IPS-18c (cell line): ENCODE measurements around the gene SUMO2.
A peak's percentile ranks its signal among the peaks of the same experiment; 100 is the strongest.
"Not testable (repeated sequence)": the region's sequence is repeated elsewhere in the genome, so short reads cannot be mapped to it uniquely, and the experiment has no call there.

Source experiments
- H3K4me3 ChIP-seq: 2 replicates; pipeline ENCODE4 v1.7.0; 2013; ENCODE audit warnings: low read depth, mild to moderate bottlenecking, low read length, moderate library complexity; ENCODE audit not compliant: insufficient read depth
- H3K9me3 ChIP-seq: one replicate; pipeline ENCODE4 v1.6.1; 2013; ENCODE audit warnings: mild to moderate bottlenecking, low read length, moderate library complexity; ENCODE audit not compliant: control insufficient read depth, insufficient read depth

The SUMO2 gene

GRCh38 chr17:75182569-75183436 lies at the start of gene SUMO2:
SUMO2 (minus strand) TSS chr17:75182959; CDS start chr17:75182834, 125 bp downstream.
- Histone ChIP-seq H3K4me3 (peak within 1 kb of the TSS; percentile 96), H3K9me3 (no peaks in the 10 kb centered on the region)

DNA sequence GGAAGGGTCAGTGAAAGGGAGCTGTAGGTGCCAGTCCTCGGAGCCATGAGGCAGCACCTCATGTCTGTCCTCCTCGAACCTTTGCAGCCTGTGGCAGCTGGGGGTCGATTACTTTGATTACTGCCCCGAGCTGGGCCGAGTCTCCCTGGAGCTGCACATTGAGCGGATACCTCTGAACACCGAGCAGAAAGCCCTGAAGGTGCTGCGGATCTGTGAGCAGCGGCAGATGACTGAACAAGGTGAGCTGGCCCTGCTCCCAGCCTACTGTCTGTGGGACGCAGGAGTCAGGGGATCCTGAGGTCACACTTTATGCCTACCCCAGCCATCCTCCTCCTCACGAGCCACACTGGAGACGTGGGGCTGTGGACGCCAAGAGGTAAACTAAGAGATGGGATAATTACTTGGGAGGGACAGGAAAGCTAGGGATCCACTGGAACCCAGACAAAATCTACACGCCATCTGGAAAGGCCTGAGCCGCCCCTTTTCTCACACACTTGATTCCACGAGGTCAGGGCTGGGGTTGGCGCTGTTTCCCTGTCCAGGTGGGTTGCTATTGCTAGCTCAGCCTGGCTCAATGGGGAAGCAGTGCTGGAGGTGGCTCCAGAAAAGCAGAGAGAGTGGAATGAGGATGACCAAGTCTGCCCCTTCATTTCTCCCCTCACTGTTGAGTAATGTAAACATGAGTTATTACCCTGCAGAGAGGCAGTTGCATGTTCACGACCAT lies 49.1 kb upstream of the SUMO2 start:
- Histone ChIP-seq H3K9me3 (no peaks in the 10 kb centered on the region), H3K4me3 (no peak overlapping the region)

- Histone ChIP-seq H3K9me3 (no peaks in the 10 kb centered on the region), H3K4me3 (no peak overlapping the region)
Measured at GRCh38 chr17:75231071-75231470, 48.3 kb upstream of the SUMO2 start.

DNA sequence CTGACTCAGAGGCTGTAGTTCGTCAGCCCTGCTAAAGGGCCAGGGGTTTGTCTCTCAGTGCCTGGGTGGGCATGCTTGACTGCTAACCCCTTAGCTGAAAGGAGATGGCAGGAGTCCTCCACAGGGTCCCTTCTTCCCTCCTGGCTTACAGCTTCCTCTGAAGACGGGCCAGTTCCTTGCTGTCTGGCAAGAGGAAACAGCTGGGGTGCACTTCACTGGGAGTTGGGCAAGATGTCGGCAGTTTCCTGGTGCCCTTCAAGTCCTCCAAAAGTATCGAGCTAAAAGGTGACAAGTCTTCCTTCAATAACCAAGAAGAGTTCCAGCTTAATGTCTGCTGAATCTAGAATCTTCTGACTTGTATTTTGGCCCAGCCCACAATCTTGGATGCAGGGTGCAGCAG lies 46.1 kb upstream of the SUMO2 start:
- Histone ChIP-seq H3K9me3 (no peaks in the 10 kb centered on the region), H3K4me3 (no peak overlapping the region)

DNA sequence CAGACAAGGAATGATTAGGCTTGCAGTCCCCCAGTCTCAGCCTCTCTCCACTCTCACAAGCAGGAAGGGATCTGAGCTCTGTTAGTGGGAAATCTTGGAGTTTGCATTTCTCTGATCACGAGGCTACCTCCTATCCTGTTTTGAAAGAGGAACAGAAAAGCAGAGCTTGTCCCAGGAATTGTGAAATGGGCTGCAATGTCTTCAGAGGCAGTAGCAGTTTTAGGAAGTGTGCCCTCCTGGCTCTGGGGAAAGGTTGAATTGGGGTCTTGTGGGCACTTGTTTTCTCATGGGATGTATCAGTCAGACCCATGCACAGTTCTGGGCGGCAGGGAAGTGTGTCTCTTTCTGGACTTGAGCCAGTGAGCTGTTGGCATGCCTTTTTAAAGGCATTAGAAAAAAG lies 45.5 kb upstream of the SUMO2 start:
- H3K4me3 ChIP-seq, result no peak overlapping the region

DNA sequence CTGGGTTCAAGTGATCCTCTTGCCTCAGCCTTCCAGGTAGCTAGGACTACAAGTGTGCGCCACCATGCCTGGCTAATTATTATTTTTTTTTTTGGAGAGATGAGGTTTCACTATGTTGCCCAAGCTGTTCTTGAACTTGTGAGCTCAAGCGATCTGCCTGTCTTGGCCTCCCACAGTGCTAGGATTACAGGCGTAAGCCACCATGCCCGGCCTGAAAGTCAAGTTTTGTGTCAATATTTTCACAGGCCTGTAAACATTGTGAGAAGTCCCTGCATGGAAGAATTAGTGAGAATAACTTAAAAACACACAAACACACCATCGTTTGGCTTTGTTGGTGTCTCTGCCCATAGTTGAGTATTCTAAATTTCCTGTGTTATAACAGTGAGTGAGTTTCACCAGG lies 45.0 kb upstream of the SUMO2 start:
- H3K9me3 ChIP-seq, result no peaks in the 10 kb centered on the region
- H3K4me3 ChIP-seq, result no peak overlapping the region

More for the DNA sequence above, 45.5 kb upstream of the SUMO2 start:
- H3K9me3 ChIP-seq, result no peaks in the 10 kb centered on the region

- no peak overlapping the region for H3K4me3 ChIP-seq
- H3K9me3 ChIP-seq, result no peaks in the 10 kb centered on the region
Measured at GRCh38 chr17:75225016-75225415, 42.3 kb upstream of the SUMO2 start.

GRCh38 chr17:75219815-75220214 lies 37.1 kb upstream of the SUMO2 start:
- Histone ChIP-seq H3K9me3 (no peaks in the 10 kb centered on the region), H3K4me3 (no peak overlapping the region)

DNA sequence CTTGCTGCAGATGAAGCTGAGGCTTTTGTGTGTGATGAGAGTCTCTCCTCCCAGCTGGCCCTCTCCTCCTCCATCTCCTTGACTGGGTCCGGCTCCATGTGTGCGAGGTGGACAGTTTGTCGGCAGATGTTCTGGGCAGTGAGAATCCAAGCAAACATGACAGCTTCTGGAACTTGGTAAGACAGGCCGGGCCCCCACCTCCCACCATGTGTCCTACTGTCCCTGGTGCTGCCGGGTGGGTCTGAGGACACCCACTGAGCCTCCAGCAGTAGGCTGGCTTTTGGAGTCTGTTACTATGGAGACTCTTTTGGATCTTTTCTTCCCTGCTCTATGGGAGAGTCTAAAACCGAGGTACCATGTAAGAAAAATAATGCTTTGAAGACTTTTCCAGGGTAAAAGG lies 35.4 kb upstream of the SUMO2 start:
- Histone ChIP-seq H3K9me3 (no peaks in the 10 kb centered on the region), H3K4me3 (no peak overlapping the region)

- Histone ChIP-seq H3K9me3 (no peaks in the 10 kb centered on the region), H3K4me3 (no peak overlapping the region)
Measured at GRCh38 chr17:75209061-75209460, 26.3 kb upstream of the SUMO2 start.

GRCh38 chr17:75208161-75208560 lies 25.4 kb upstream of the SUMO2 start:
- Histone ChIP-seq H3K4me3 (no peak overlapping the region), H3K9me3 (no peaks in the 10 kb centered on the region)

DNA sequence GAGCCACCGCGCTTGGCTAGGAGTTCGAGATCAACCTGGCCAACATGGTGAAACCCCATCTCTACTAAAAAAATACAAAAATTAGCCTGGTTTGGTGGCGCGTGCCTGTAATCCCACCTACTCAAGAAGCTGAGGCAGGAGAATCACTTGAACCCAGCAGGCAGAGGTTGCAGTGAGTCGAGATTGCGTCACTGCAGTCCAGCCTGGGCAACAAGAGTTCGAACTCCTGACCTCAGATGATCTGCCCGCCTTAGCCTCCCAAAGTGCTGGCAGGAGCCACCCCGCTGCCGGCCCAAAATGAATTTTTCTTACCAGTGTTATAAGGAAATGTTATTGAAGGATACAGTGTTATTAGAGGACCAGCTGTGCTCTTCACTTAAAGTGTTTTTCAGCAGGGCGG lies 25.0 kb upstream of the SUMO2 start:
- H3K9me3 ChIP-seq, result no peaks in the 10 kb centered on the region
- H3K4me3 ChIP-seq, result no peak overlapping the region

DNA sequence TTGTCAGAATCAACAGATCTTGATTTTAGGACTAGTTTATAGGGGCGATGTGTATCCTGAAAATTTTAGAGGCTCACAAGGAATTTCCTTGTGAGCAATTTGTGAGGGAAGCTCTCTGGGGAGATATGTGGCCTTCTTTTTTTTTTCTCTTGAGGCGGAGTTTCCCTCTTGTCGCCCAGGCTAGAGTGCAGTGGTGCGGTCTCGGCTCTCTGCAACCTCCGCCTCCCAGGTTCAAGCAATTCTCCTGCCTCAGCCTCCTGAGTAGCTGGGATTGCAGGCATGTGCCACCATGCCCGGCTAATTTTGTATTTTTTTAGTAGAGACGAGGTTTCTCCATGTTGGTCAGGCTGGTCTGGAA lies 24.3 kb upstream of the SUMO2 start:
- H3K9me3 ChIP-seq, H3K4me3 ChIP-seq: not testable (repeated sequence)

DNA sequence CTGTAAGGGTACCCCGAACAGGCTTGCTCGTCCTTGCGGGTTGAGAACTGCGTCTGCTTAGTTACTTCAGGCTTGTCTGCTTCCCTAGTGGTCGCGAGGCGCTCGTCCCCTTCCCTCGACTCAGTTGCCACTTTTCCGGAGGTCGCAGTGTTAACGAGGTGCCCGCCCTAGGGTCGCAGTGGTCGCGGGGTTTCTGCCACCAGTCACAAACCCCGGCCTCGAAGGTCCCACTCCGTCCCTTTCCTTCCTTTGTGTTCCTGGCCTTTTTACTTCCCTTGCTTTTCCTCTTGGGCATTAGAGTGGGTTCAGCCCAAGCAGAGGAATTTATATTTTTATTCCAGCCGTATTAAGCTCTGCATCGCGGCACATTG lies 23.0 kb upstream of the SUMO2 start:
- Histone ChIP-seq H3K4me3 (peak overlapping the region; percentile 100), H3K9me3 (no peaks in the 10 kb centered on the region)

GRCh38 chr17:75205037-75205792 lies 22.5 kb upstream of the SUMO2 start, which contains the start of gene NUP85:
NUP85 (plus strand) TSS chr17:75205679; CDS start chr17:75205762, 83 bp downstream.
- no peaks in the 10 kb centered on the region for H3K9me3 ChIP-seq
- H3K4me3 ChIP-seq, result peak within 1 kb of the TSS; percentile 100

DNA sequence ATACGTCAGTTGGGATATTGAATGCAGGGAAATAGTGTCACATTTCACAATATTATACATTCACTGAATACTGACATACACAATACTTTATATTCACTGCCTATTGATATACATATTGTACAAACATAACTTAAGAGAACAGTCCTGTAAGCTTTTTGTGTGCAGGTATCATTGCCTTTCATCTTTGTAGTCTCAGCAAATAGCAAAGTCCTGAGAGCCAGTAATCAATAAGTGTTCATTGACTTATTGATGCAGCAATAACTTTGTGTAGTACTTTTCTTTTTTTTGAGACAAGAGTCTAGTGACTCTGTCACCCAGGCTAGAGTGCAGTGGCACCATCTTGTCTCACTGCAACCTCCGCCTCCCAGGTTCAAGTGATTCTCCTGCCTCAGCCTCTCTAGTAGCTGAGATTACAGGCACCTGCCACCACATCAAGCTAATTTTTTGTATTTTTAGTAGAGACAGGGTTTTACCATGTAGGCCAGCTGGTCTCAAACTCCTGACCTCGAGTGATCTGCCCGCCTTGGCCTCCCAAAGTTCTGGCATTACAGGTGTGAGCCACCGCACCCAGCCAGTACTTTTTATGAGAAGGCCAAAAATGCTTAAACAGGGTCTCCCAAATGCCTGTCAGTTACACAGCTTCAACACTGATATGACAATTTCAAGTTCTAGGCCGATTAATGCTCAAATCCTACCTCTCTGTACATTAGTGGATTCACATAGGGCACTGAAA lies 17.3 kb upstream of the SUMO2 start:
- no peak overlapping the region for H3K4me3 ChIP-seq
- H3K9me3 ChIP-seq, result no peaks in the 10 kb centered on the region

- H3K9me3 ChIP-seq, result no peaks in the 10 kb centered on the region
- H3K4me3 ChIP-seq, result no peak overlapping the region
Measured at GRCh38 chr17:75194879-75195278, 12.1 kb upstream of the SUMO2 start.
